LNCAP (cell line): ENCODE measurements around the gene GRWD1.

ENCODE experiments used
- CTCF ChIP-seq: fragments of 450-650 bp; IDR thresholded peaks from 2 replicates; pipeline ENCODE4 v1.5.1; 2017; ENCODE audit warnings: mild to moderate bottlenecking

GRWD1 gene

GRCh38 chr19:48400018-48400742 lies 45.6 kb upstream of the GRWD1 start:
- TF ChIP-seq CTCF, result no peak

- no peak for TF ChIP-seq CTCF
These were observed 44.5 kb upstream of the GRWD1 start for GRCh38 chr19:48401287-48401686.

GRCh38 chr19:48403606-48404005 lies 42.2 kb upstream of the GRWD1 start:
- TF ChIP-seq CTCF, result no peak

DNA sequence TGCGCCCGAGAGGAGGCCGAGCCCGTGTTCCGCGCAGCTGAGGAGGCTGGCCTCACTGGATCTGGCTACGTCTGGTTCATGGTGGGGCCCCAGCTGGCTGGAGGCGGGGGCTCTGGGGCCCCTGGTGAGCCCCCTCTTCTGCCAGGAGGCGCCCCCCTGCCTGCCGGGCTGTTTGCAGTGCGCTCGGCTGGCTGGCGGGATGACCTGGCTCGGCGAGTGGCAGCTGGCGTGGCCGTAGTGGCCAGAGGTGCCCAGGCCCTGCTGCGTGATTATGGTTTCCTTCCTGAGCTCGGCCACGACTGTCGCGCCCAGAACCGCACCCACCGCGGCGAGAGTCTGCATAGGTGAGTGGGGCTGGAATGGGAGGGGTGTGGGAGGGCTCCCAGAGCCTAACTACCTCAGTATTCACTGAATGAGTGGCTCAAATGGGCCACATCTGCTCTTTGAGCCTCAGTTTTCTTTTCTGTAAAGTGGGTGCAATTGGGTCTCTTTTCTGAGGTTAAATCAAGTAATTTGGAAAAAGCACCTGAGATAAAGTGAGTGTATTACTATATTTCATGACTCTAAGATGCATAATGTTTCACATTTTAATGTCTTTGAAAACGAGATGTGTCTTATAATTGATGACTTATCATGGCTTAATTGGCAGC lies 40.6 kb upstream of the GRWD1 start:
- no peak for TF ChIP-seq CTCF

DNA sequence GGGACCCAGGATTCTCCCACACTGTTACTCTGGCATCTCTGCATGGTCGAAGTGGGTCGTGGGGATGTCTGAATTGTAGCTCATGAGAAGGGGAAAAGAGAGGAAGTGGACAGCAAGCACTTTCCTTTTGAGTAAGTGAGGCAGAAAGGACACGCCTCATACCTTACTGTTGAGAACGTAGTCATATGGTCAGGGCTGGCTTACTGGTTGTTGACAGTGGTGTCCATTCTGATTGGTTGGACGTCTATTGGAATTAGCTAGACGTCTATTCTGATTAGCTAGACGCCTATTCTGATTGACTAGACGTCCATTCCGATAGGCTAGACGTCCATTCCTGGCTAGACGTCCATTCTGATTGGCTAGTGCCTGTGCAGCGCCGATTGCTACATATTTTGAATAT lies 39.9 kb upstream of the GRWD1 start:
- TF ChIP-seq CTCF, result no peak

DNA sequence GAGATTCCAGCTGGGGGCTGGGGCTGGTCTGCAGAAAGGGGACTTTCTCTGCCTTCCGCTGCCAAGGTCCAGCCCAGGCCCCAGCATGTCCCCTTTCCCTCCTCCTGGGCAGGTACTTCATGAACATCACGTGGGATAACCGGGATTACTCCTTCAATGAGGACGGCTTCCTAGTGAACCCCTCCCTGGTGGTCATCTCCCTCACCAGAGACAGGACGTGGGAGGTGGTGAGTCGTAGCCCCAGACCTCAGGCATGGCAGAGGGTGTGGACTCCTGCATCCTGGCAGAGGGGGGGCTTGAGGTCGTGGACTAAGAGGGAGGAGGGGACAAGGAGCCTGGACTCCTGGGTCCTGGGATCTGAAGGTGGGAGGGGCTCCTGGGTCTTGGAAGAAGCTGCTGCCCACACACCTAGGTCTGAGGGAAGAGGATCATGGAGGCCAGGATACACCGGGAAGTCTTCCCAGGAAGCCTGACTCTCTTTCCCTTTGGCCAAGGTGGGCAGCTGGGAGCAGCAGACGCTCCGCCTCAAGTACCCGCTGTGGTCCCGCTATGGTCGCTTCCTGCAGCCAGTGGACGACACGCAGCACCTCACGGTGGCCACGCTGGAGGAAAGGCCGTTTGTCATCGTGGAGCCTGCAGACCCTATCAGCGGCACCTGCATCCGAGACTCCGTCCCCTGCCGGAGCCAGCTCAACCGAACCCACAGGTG lies 31.8 kb upstream of the GRWD1 start:
- no peak for TF ChIP-seq CTCF

GRCh38 chr19:48415395-48415794 lies 30.4 kb upstream of the GRWD1 start:
- TF ChIP-seq CTCF, result no peak
